Activated naive CD4-positive, alpha-beta T cell treated with anti-CD3 and anti-CD28 coated beads for 36 hours (primary cell): ENCODE results near the gene CX3CR1. TPM values are rescaled to one million over a fixed set of nuclear protein-coding genes. Genes with fewer than 3 reads are reported as not detected.

Source experiments
- CTCF ChIA-PET: fragments of 350-600 bp; sonication (Branson Sonifier 250); formaldehyde crosslinking; loops from one replicate; lab custom pipeline; 2021; ENCODE audit warnings: antibody characterized with exemption; lab: Charles Lee
- DNase-seq: peaks from one replicate; pipeline ENCODE4 v3.0.0-alpha.2; 2020
- H3K27ac Mint-ChIP-seq: one replicate; pipeline ENCODE4 v1.8.0; 2021; ENCODE audit warnings: mild to moderate bottlenecking, mixed read lengths
- H3K27me3 Mint-ChIP-seq: one replicate; pipeline ENCODE4 v1.8.0; 2021; ENCODE audit warnings: low read depth, mixed read lengths
- H3K36me3 Mint-ChIP-seq: one replicate; pipeline ENCODE4 v1.8.0; 2021; ENCODE audit warnings: low read depth, mixed read lengths
- H3K4me1 Mint-ChIP-seq: one replicate; pipeline ENCODE4 v1.8.0; 2021; ENCODE audit warnings: low read depth, mixed read lengths
- H3K4me3 Mint-ChIP-seq: one replicate; pipeline ENCODE4 v1.8.0; 2021; ENCODE audit warnings: mild to moderate bottlenecking, moderate library complexity, mixed read lengths
- H3K9me3 Mint-ChIP-seq: one replicate; pipeline ENCODE4 v1.8.0; 2021; ENCODE audit warnings: mixed read lengths
- intact Hi-C: fragments of 100-400 bp; cut with micrococcal nuclease; formaldehyde crosslinking; loops from one replicate; pipeline ENCODE4 v1.15.1; 2023
- total RNA-seq, 2 experiments: library from RNA; stranded (reverse); gene quantifications; one replicate each; pipeline ENCODE4 v1.2.3, GENCODE V29; 2021

CX3CR1 gene
- total RNA-seq, 2 experiments from 2014 or later, result not detected

GRCh38 chr3:39289107-39289506 lies 9.3 kb upstream of the CX3CR1 start:
- Mint-ChIP-seq H3K4me1 (peaks cover 13% of the 10 kb centered on the region), H3K27ac (no peak overlapping the region)
- intact Hi-C loops, result no loop called here

DNA sequence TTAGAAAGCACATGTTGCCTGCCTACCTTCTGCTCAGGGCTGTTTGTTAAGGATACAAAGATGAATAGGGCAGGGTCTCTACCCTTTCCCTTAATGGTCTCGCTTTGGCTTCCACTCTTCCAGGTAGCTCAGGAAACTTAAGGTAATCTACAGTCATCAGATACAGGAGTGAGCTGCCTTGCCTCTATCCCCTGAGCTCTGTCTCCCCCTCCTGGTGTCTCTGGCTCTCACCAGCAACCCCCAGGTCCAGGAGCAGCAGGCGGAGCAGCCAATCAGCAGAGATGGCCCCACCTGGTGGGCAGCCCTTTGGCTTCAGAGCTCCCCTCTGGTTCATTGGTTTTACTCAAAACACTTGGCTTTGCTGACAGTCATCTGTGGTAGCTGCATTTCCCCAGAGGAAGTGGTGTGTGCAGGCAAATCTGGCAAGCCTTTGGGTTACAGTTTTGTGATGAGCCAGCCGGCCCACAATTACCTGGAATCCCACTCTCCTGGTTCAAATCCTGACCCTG lies 8.5 kb upstream of the CX3CR1 start:
- Mint-ChIP-seq H3K36me3 (no peaks in the 10 kb centered on the region), H3K27me3 (no peaks in the 10 kb centered on the region), H3K27ac (no peak overlapping the region), H3K4me1 (peaks cover 12% of the 10 kb centered on the region), H3K4me3 (no peak overlapping the region), H3K9me3 (no peaks in the 10 kb centered on the region)
- CTCF ChIA-PET, result interaction anchor here (0.7 to 9.2 kb wide), 62 partner anchors 9 to 825 kb away, joined by 3 to 359 read pairs (median 5); partner anchors contain the start of genes CX3CR1, GORASP1, TTC21A and XIRP1
- intact Hi-C loops, result loop anchor here (1.0 kb wide), 8 partner anchors 21 to 550 kb away; partner anchors contain the start of genes GORASP1 and TTC21A
- peak; percentile 91 for DNase-seq

More at GRCh38 chr3:39289107-39289506, 9.3 kb upstream of the CX3CR1 start:
- H3K36me3 Mint-ChIP-seq, result no peaks in the 10 kb centered on the region
- H3K27me3 Mint-ChIP-seq, result no peaks in the 10 kb centered on the region
- H3K9me3 Mint-ChIP-seq, result no peaks in the 10 kb centered on the region
- H3K4me3 Mint-ChIP-seq, result no peak overlapping the region
- no peak for DNase-seq
- CTCF ChIA-PET, result interaction anchor here (0.8 to 9.2 kb wide), 41 partner anchors 9 to 826 kb away, joined by 3 to 359 read pairs (median 6); partner anchors contain the start of genes CX3CR1, GORASP1, TTC21A and XIRP1

- Mint-ChIP-seq H3K9me3 (no peaks in the 10 kb centered on the region), H3K27ac (no peak overlapping the region)
- no peak for DNase-seq
These were observed 7.7 kb upstream of the CX3CR1 start for GRCh38 chr3:39287216-39288164.

GRCh38 chr3:39286771-39287170 lies 6.9 kb upstream of the CX3CR1 start:
- no peaks in the 10 kb centered on the region for H3K27me3 Mint-ChIP-seq

More at GRCh38 chr3:39287216-39288164, 7.7 kb upstream of the CX3CR1 start:
- H3K36me3 Mint-ChIP-seq, result no peaks in the 10 kb centered on the region
- peaks cover 12% of the 10 kb centered on the region for H3K4me1 Mint-ChIP-seq
- H3K27me3 Mint-ChIP-seq, result no peaks in the 10 kb centered on the region
- no peak overlapping the region for H3K4me3 Mint-ChIP-seq
- CTCF ChIA-PET, result interaction anchor here (0.6 to 9.2 kb wide), 60 partner anchors 8 to 824 kb away, joined by 3 to 359 read pairs (median 5); partner anchors contain the start of genes CX3CR1, GORASP1, TTC21A and XIRP1
- intact Hi-C loops, result loop anchor here (1.0 kb wide), 8 partner anchors 20 to 549 kb away; partner anchors contain the start of genes GORASP1 and TTC21A

GRCh38 chr3:39285332-39285731 lies 5.5 kb upstream of the CX3CR1 start:
- no peaks in the 10 kb centered on the region for H3K9me3 Mint-ChIP-seq
- H3K4me3 Mint-ChIP-seq, result no peak overlapping the region
- DNase-seq, result no peak
- no peaks in the 10 kb centered on the region for H3K27me3 Mint-ChIP-seq
- intact Hi-C loops, result no loop called here
- peaks cover 10% of the 10 kb centered on the region for H3K4me1 Mint-ChIP-seq
- CTCF ChIA-PET, result interaction anchor here (1.1 to 9.2 kb wide), 4 partner anchors 11 to 161 kb away, joined by 5 to 359 read pairs (median 104); partner anchors contain the start of gene XIRP1
- no peaks in the 10 kb centered on the region for H3K36me3 Mint-ChIP-seq
- no peak overlapping the region for H3K27ac Mint-ChIP-seq

More at GRCh38 chr3:39286771-39287170, 6.9 kb upstream of the CX3CR1 start:
- Mint-ChIP-seq H3K36me3 (no peaks in the 10 kb centered on the region), H3K9me3 (no peaks in the 10 kb centered on the region), H3K4me1 (peaks cover 10% of the 10 kb centered on the region), H3K27ac (no peak overlapping the region), H3K4me3 (no peak overlapping the region)
- intact Hi-C loops, result no loop called here
- DNase-seq, result no peak
- CTCF ChIA-PET, result interaction anchor here (1.0 to 9.2 kb wide), 15 partner anchors 10 to 287 kb away, joined by 3 to 359 read pairs (median 21); partner anchors contain the start of genes GORASP1, TTC21A and XIRP1

- Mint-ChIP-seq H3K27ac (no peak overlapping the region), H3K4me1 (peaks cover 10% of the 10 kb centered on the region), H3K36me3 (no peaks in the 10 kb centered on the region), H3K4me3 (no peak overlapping the region), H3K27me3 (no peaks in the 10 kb centered on the region), H3K9me3 (no peaks in the 10 kb centered on the region)
- intact Hi-C loops, result no loop called here
- DNase-seq, result no peak
- CTCF ChIA-PET, result interaction anchor here (1.0 to 1.5 kb wide), 2 partner anchors 94 to 158 kb away, joined by 4 to 5 read pairs; no protein-coding TSS in a partner anchor
These were observed 4.6 kb upstream of the CX3CR1 start for GRCh38 chr3:39284457-39284881.

GRCh38 chr3:39282057-39282456 lies 2.2 kb upstream of the CX3CR1 start:
- Mint-ChIP-seq H3K27ac (no peak overlapping the region), H3K4me3 (no peak overlapping the region), H3K4me1 (peaks cover 6% of the 10 kb centered on the region), H3K27me3 (no peaks in the 10 kb centered on the region), H3K36me3 (no peaks in the 10 kb centered on the region), H3K9me3 (no peaks in the 10 kb centered on the region)
- CTCF ChIA-PET, result interaction anchor here (2.3 kb wide), 1 partner anchor 10 kb away, joined by 14 read pairs; no protein-coding TSS in a partner anchor
- no peak for DNase-seq
- intact Hi-C loops, result no loop called here

DNA sequence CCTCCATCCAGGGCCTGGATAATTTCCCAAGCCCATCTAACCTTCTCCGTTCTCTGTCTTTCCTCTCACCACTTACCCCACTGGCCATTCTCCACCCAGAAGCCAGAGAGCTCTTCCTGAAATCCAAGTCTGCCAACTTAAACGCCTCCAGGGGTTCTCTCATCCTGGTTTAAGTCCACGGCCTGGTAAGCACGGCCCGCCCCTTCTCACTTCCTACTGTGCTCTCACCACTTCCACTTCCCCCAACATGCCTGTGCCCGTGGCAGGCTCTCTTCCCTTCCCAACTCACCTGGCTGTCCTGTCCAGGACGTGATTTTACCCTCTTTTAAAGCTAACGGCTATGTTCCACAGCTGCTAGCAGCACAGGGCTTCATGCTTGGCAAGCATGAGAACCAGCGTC lies 1.7 kb upstream of the CX3CR1 start:
- H3K4me3 Mint-ChIP-seq, result no peak overlapping the region
- CTCF ChIA-PET, result interaction anchor here (2.3 to 6.2 kb wide), 2 partner anchors 10 kb away, joined by 14 to 34 read pairs; no protein-coding TSS in a partner anchor
- H3K4me1 Mint-ChIP-seq, result peaks cover 6% of the 10 kb centered on the region
- intact Hi-C loops, result no loop called here
- DNase-seq, result no peak
- H3K9me3 Mint-ChIP-seq, result no peaks in the 10 kb centered on the region
- H3K27ac Mint-ChIP-seq, result no peak overlapping the region
- no peaks in the 10 kb centered on the region for H3K36me3 Mint-ChIP-seq
- no peaks in the 10 kb centered on the region for H3K27me3 Mint-ChIP-seq

DNA sequence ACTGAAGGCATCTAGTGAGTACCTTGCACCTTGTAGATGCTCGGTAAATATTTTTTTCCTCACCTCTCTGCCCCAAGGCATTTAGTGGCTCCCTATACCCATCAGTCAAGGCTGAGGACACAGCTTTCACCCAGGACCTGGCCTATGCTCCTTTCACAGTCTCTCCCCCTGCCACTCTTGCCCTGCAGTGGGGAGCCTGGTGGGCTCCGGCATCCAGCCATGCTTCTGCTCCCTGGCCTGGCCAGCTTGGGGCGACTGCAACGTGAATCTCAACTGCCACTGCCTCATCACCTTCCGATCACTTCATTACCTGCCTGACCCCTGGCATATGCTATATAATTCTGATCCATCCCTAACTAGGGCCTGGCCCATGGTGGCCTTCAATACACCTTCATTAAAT lies 735 bp upstream of the CX3CR1 start:
- Mint-ChIP-seq H3K4me3 (no peak overlapping the region), H3K27ac (peak overlapping the region; percentile 25), H3K36me3 (no peaks in the 10 kb centered on the region), H3K4me1 (peaks cover 6% of the 10 kb centered on the region), H3K9me3 (no peaks in the 10 kb centered on the region), H3K27me3 (no peaks in the 10 kb centered on the region)
- CTCF ChIA-PET, result interaction anchor here (1.2 to 6.2 kb wide), 5 partner anchors 8 to 98 kb away, joined by 4 to 34 read pairs (median 10); no protein-coding TSS in a partner anchor
- DNase-seq, result no peak
- intact Hi-C loops, result no loop called here

GRCh38 chr3:39278616-39278935 lies 1.3 kb downstream of the CX3CR1 start:
- no peaks in the 10 kb centered on the region for H3K36me3 Mint-ChIP-seq
- no peak for DNase-seq
- H3K4me3 Mint-ChIP-seq, result no peak overlapping the region
- no peaks in the 10 kb centered on the region for H3K27me3 Mint-ChIP-seq
- intact Hi-C loops, result no loop called here
- H3K4me1 Mint-ChIP-seq, result no peaks in the 10 kb centered on the region
- CTCF ChIA-PET, result interaction anchor here (1.1 to 6.2 kb wide), 3 partner anchors 10 to 89 kb away, joined by 3 to 34 read pairs (median 12); no protein-coding TSS in a partner anchor
- H3K27ac Mint-ChIP-seq, result no peak overlapping the region
- H3K9me3 Mint-ChIP-seq, result no peaks in the 10 kb centered on the region

DNA sequence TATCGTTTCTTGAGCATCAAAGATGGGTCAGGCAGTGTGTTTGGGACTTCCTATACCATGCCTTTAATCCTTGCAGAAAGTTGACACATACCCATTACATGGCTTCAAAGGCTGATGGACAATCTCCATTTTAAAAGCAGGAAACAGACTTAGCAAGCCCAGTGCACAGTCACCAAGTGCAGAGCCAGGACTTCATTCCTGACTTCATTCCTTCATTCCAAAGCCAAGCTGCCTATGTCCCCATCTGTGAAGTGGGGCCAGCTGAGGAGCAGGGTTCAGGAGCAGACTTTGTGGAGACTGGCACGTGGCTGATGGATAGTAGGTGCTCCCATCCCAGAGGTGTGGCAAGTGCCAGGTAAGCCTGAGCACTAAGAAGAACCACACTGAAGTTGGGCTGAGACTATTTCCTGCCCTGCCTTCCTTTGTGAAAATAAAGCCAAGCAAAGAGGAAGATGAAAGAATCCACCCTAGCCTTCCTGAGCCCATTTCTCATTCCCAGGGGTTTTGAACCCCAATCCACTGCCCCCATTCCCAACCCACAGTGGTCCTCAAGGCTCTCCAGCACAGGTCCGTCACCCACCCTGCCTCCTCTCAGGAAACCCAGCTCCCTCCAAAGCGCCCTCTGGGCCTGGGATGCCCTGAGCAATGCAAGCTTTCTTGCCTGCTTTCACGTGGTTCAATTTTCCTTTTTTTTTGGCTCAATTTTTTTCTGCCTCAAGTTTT lies 1.8 kb downstream of the CX3CR1 start:
- no peaks in the 10 kb centered on the region for H3K4me1 Mint-ChIP-seq
- no peaks in the 10 kb centered on the region for H3K27me3 Mint-ChIP-seq
- H3K4me3 Mint-ChIP-seq, result no peak overlapping the region
- DNase-seq, result no peak
- H3K27ac Mint-ChIP-seq, result no peak overlapping the region
- CTCF ChIA-PET, result interaction anchor here (1.1 to 6.2 kb wide), 2 partner anchors 13 to 88 kb away, joined by 3 to 34 read pairs; no protein-coding TSS in a partner anchor
- no peaks in the 10 kb centered on the region for H3K9me3 Mint-ChIP-seq
- no peaks in the 10 kb centered on the region for H3K36me3 Mint-ChIP-seq
- intact Hi-C loops, result no loop called here
